Body of pancreas (tissue), 4 donors: ENCODE data around the gene TAF13. TPM values are rescaled to one million over a fixed set of nuclear protein-coding genes. Genes with fewer than 3 reads are reported as not detected.
A peak's percentile ranks its signal among the peaks of the same experiment; 100 is the strongest.

ENCODE experiments used
- ATAC-seq: fragments of 150-250 bp; one replicate; pipeline ENCODE4 v1.9.1; 2016
- DNase-seq, 4 donors: peaks; one replicate each; pipeline ENCODE4 v3.0.0-alpha.2; 2019
- H3K27ac ChIP-seq, 4 donors: fragments of 200-600 bp; sonication (generic); 1 replicate in 3 of 4; 2 replicates in 1 of 4; pipeline versions ENCODE4 v1.5.1 to v1.6.1; 2016 to 2019; ENCODE audit warnings: mild to moderate bottlenecking in 1 of 4, mixed read lengths in 1 of 4, moderate library complexity in 1 of 4
- H3K27me3 ChIP-seq, 2 donors: fragments of 200-600 bp; sonication (generic); one replicate each; pipeline ENCODE4 v1.6.0; 2016; ENCODE audit warnings: mild to moderate bottlenecking in 1 of 2
- H3K36me3 ChIP-seq, 2 donors: fragments of 200-600 bp; sonication (generic); replicated peaks in 1 of 2; 2 replicates each; pipeline ENCODE4 v1.5.1; 2016; ENCODE audit warnings: low read depth in 2 of 2; ENCODE audit not compliant: insufficient read depth in 1 of 2
- H3K4me1 ChIP-seq: fragments of 200-600 bp; sonication (generic); one replicate; pipeline ENCODE4 v1.6.0; 2016
- H3K4me3 ChIP-seq, 2 donors: fragments of 200-600 bp; sonication (generic); 1 replicate in 1 of 2; 2 replicates in 1 of 2; pipeline ENCODE4 v1.5.1; 2016 to 2019
- H3K9me3 ChIP-seq, 3 donors: fragments of 200-600 bp; sonication (generic); 1 replicate in 2 of 3; 2 replicates in 1 of 3; pipeline ENCODE4 v1.5.1; 2016
- POLR2A ChIP-seq, 3 donors: fragments of 450-650 bp; IDR thresholded peaks; one replicate each; pipeline ENCODE4 v1.6.1; 2016; ENCODE audit warnings: antibody characterized with exemption in 3 of 3, mild to moderate bottlenecking in 2 of 3
- WGBS, 2 donors: methylation state at CpG; one replicate each; pipeline ENCODE4 v1.1.5; 2017; 5-methylcytosine and 5-hydroxymethylcytosine counted together
- intact Hi-C: fragments of 100-400 bp; cut with DNase I; formaldehyde crosslinking; loops from one replicate; pipeline ENCODE4 v1.15.1; 2023
- total RNA-seq, 2 donors: library from RNA; depleted of rRNA; stranded (reverse); fragments of >200 nt; gene quantifications; one replicate each; pipeline ENCODE4 v1.1.0, GENCODE V29; 2016
- TF ChIP-seq, protein P1 (sequence below), 7 experiments: fragments of 450-650 bp in 4 of 7; fragments of 200-600 bp in 3 of 7; sonication (generic) in 3 of 7; IDR thresholded peaks; one replicate each; pipeline ENCODE4 v1.5.1; 2016 to 2019; ENCODE audit warnings: antibody characterized with exemption in 7 of 7

The TAF13 gene
- total RNA-seq, 2 donors from 2014 or later: 5.9 to 18.4 TPM

- no peak for TF ChIP-seq POLR2A (IDR thresholded peaks at IDR 0.05)
- TF ChIP-seq, protein P1, sequence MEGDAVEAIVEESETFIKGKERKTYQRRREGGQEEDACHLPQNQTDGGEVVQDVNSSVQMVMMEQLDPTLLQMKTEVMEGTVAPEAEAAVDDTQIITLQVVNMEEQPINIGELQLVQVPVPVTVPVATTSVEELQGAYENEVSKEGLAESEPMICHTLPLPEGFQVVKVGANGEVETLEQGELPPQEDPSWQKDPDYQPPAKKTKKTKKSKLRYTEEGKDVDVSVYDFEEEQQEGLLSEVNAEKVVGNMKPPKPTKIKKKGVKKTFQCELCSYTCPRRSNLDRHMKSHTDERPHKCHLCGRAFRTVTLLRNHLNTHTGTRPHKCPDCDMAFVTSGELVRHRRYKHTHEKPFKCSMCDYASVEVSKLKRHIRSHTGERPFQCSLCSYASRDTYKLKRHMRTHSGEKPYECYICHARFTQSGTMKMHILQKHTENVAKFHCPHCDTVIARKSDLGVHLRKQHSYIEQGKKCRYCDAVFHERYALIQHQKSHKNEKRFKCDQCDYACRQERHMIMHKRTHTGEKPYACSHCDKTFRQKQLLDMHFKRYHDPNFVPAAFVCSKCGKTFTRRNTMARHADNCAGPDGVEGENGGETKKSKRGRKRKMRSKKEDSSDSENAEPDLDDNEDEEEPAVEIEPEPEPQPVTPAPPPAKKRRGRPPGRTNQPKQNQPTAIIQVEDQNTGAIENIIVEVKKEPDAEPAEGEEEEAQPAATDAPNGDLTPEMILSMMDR (IDR thresholded peaks at IDR 0.05): peak in 1 of 7 experiments; percentile 3
- no peaks in the 10 kb centered on the region for H3K9me3 ChIP-seq
- H3K27me3 ChIP-seq: no peaks in the 10 kb centered on the region
- H3K4me1 ChIP-seq: peaks cover 35% of the 10 kb centered on the region
- DNase-seq (no peak), ATAC-seq (no peak)
- no peak overlapping the region for H3K27ac ChIP-seq
- WGBS, 2 donors: 30 to 36% methylated on average over 8 to 10 of the region's 10 CpGs
- H3K4me3 ChIP-seq: no peak overlapping the region
- intact Hi-C loops: no loop called here
- H3K36me3 ChIP-seq: no peaks in the 10 kb centered on the region
These were observed 36.4 kb upstream of the TAF13 start for GRCh38 chr1:109112056-109112651.

- Histone ChIP-seq H3K27me3 (no peaks in the 10 kb centered on the region), H3K9me3 (no peaks in the 10 kb centered on the region), H3K4me1 (peaks cover 28% of the 10 kb centered on the region), H3K4me3 (no peak overlapping the region), H3K36me3 (no peaks in the 10 kb centered on the region), H3K27ac (no peak overlapping the region)
- intact Hi-C loops: no loop called here
- 61 to 77% methylated on average over 5 of the region's 5 CpGs for WGBS, 2 donors
- ATAC-seq (no peak), DNase-seq (no peak)
- TF ChIP-seq POLR2A (IDR thresholded peaks at IDR 0.05): no peak
- TF ChIP-seq, protein P1 (IDR thresholded peaks at IDR 0.05): no peak
These were observed 35.7 kb upstream of the TAF13 start for GRCh38 chr1:109111386-109112055.

DNA sequence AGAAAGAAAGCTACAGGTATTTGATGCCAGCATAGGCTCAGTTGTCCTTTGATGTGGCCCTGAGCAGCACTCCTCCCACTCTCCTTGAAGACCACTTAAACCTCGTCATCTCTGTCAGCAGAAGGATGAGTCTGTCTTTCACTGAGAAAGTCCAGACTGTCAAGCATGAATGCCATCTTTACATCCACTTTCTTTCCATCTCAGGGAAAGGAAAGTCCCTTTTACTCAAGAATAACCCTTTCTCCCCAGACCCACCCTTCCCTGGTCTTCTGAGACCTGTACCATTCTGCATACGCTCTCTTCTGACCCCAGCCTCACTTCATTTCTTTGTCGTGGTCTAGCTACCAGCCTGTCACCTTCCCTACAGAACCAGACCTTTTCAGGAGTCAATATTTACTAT, 34.1 kb upstream of the TAF13 start:
- no peak for TF ChIP-seq POLR2A (IDR thresholded peaks at IDR 0.05)
- TF ChIP-seq, protein P1 (IDR thresholded peaks at IDR 0.05): no peak
- H3K9me3 ChIP-seq: no peaks in the 10 kb centered on the region
- no peak overlapping the region for H3K27ac ChIP-seq
- DNase-seq: no peak
- H3K4me3 ChIP-seq: no peak overlapping the region
- no peak for ATAC-seq
- 67 to 71% methylated on average over 3 of the region's 3 CpGs for WGBS, 2 donors
- H3K36me3 ChIP-seq: no peaks in the 10 kb centered on the region
- intact Hi-C loops: loop anchor here (10.0 kb wide), 1 partner anchor 85 kb away; no protein-coding TSS in a partner anchor
- peaks cover 20% of the 10 kb centered on the region for H3K4me1 ChIP-seq
- H3K27me3 ChIP-seq: no peaks in the 10 kb centered on the region

GRCh38 chr1:109107785-109108184, 32.0 kb upstream of the TAF13 start:
- peaks cover 6% of the 10 kb centered on the region for H3K4me1 ChIP-seq
- H3K9me3 ChIP-seq: no peaks in the 10 kb centered on the region
- TF ChIP-seq POLR2A (IDR thresholded peaks at IDR 0.05): no peak
- TF ChIP-seq, protein P1 (IDR thresholded peaks at IDR 0.05): no peak
- intact Hi-C loops: loop anchor here (10.0 kb wide), 1 partner anchor 87 kb away; no protein-coding TSS in a partner anchor
- no peak overlapping the region for H3K4me3 ChIP-seq
- ATAC-seq: no peak
- WGBS, 2 donors: 78 to 84% methylated on average over 7 of the region's 7 CpGs
- no peak overlapping the region for H3K27ac ChIP-seq
- DNase-seq: no peak
- no peaks in the 10 kb centered on the region for H3K27me3 ChIP-seq
- H3K36me3 ChIP-seq: no peaks in the 10 kb centered on the region
